GM23338 (cell line): Measurements from ENCODE around the gene FBXO17. TPM values are rescaled to one million over a fixed set of nuclear protein-coding genes. Genes with fewer than 3 reads are reported as not detected.

Source experiments
- ATAC-seq: fragments of 200-7000 bp; cut with Tn5 transposase; 3 replicates; pipeline ENCODE4 v1.9.1; 2020
- DNase-seq: peaks from one replicate; pipeline ENCODE4 v3.0.0-alpha.2; 2015; ENCODE audit warnings: low spot score
- H2AFZ ChIP-seq: fragments of 200-600 bp; sonication (generic); 2 replicates; pipeline ENCODE4 v1.8.0; 2016; ENCODE audit warnings: antibody characterized with exemption, mild to moderate bottlenecking, moderate library complexity
- H3F3A ChIP-seq: fragments of 200-600 bp; sonication (generic); replicated peaks from 2 replicates; pipeline ENCODE4 v1.8.0; 2017; ENCODE audit warnings: antibody characterized with exemption, mixed run types, low read depth
- H3K27ac ChIP-seq: fragments of 200-600 bp; sonication (generic); 2 replicates; pipeline ENCODE4 v1.6.1; 2016; ENCODE audit warnings: low read depth
- H3K27me3 ChIP-seq: fragments of 200-600 bp; sonication (generic); 2 replicates; pipeline ENCODE4 v1.8.0; 2016; ENCODE audit warnings: mild to moderate bottlenecking, mixed run types, moderate library complexity; ENCODE audit not compliant: insufficient read depth
- H3K36me3 ChIP-seq: fragments of 200-600 bp; sonication (generic); 2 replicates; pipeline ENCODE4 v1.8.0; 2016; ENCODE audit warnings: mild to moderate bottlenecking; ENCODE audit not compliant: insufficient read depth
- H3K4me1 ChIP-seq: fragments of 200-600 bp; sonication (generic); 2 replicates; pipeline ENCODE4 v1.8.0; 2016; ENCODE audit warnings: mild to moderate bottlenecking, moderate library complexity; ENCODE audit not compliant: insufficient read depth
- H3K4me2 ChIP-seq: fragments of 200-600 bp; sonication (generic); 2 replicates; pipeline ENCODE4 v1.7.1; 2017; ENCODE audit warnings: mixed run types
- H3K4me3 ChIP-seq: fragments of 200-600 bp; sonication (generic); 2 replicates; pipeline ENCODE4 v1.6.1; 2016; ENCODE audit warnings: mixed run types
- H3K79me2 ChIP-seq: fragments of 200-600 bp; sonication (generic); replicated peaks from 2 replicates; pipeline ENCODE4 v1.8.0; 2017; ENCODE audit warnings: mild to moderate bottlenecking; ENCODE audit not compliant: insufficient read depth
- H3K9me2 ChIP-seq: fragments of 200-600 bp; sonication (generic); 2 replicates; pipeline ENCODE4 v1.8.0; 2017; ENCODE audit not compliant: insufficient read depth
- H4K20me1 ChIP-seq: fragments of 200-600 bp; sonication (generic); replicated peaks from 2 replicates; pipeline ENCODE4 v1.8.0; 2017; ENCODE audit warnings: mild to moderate bottlenecking; ENCODE audit not compliant: insufficient read depth
- H3K27ac Mint-ChIP-seq: 2 replicates; pipeline ENCODE4 v1.8.0; 2020; ENCODE audit warnings: inconsistent platforms, mild to moderate bottlenecking, moderate library complexity, mixed read lengths
- H3K27me3 Mint-ChIP-seq: 3 replicates; pipeline ENCODE4 v1.8.0; 2022; ENCODE audit warnings: low read depth, mild to moderate bottlenecking, moderate library complexity, mixed read lengths, inconsistent platforms; ENCODE audit not compliant: insufficient read depth, poor library complexity
- H3K36me3 Mint-ChIP-seq: 3 replicates; pipeline ENCODE4 v1.8.0; 2021; ENCODE audit warnings: low read depth, mild to moderate bottlenecking, inconsistent platforms, moderate library complexity, mixed read lengths
- H3K4me1 Mint-ChIP-seq: 3 replicates; pipeline ENCODE4 v1.8.0; 2020; ENCODE audit warnings: mild to moderate bottlenecking, inconsistent platforms, mixed read lengths
- H3K4me3 Mint-ChIP-seq: 3 replicates; pipeline ENCODE4 v1.8.0; 2021; ENCODE audit warnings: moderate library complexity, mild to moderate bottlenecking, inconsistent platforms, mixed read lengths
- H3K9me3 Mint-ChIP-seq: 3 replicates; pipeline ENCODE4 v1.8.0; 2020; ENCODE audit warnings: moderate library complexity, mild to moderate bottlenecking, inconsistent platforms, mixed read lengths
- CREB1 ChIP-seq: fragments of 250-450 bp; sonication (Bioruptor Pico); IDR thresholded peaks from 2 replicates; pipeline ENCODE4 v1.5.0; 2020; ENCODE audit warnings: low read depth, mild to moderate bottlenecking, moderate library complexity
- EZH2 ChIP-seq: fragments of 200-600 bp; sonication (generic); IDR thresholded peaks from one replicate; pipeline ENCODE4 v1.8.0; 2017; ENCODE audit warnings: antibody characterized with exemption, mild to moderate bottlenecking, low read depth; ENCODE audit not compliant: unreplicated experiment
- EZH2phosphoT487 ChIP-seq: fragments of 200-600 bp; sonication (generic); IDR thresholded peaks from one replicate; pipeline ENCODE4 v1.8.1; 2018; ENCODE audit warnings: antibody characterized with exemption; ENCODE audit not compliant: unreplicated experiment
- POLR2AphosphoS5 ChIP-seq: IDR thresholded peaks from 2 replicates; pipeline ENCODE4 v1.6.1; 2016; ENCODE audit warnings: antibody characterized with exemption, low read depth
- STAT1 ChIP-seq: IDR thresholded peaks from one replicate; pipeline ENCODE4 v1.6.1; 2016; ENCODE audit warnings: antibody characterized with exemption; ENCODE audit not compliant: unreplicated experiment
- ZNF114 ChIP-seq: fragments of 250-450 bp; sonication (Bioruptor Pico); IDR thresholded peaks from 2 replicates; pipeline ENCODE4 v1.5.0; 2020; ENCODE audit warnings: mild to moderate bottlenecking, moderate library complexity
- ZNF331 ChIP-seq: fragments of 250-450 bp; sonication (Bioruptor Pico); IDR thresholded peaks from 2 replicates; pipeline ENCODE4 v1.5.0; 2020; ENCODE audit warnings: low read depth, mild to moderate bottlenecking, moderate library complexity
- polyA plus RNA-seq: library from polyadenylated mRNA; unstranded; fragments of >200 nt; fragmentation: Nextera tagmentation; extraction: Ambion mirVana; gene quantifications from 2 replicates; pipeline ENCODE4 v1.2.1, GENCODE V29; 2016
- total RNA-seq: library from RNA; depleted of rRNA; stranded (reverse); fragments of >200 nt; shearing (Covaris generic); gene quantifications from 2 replicates; pipeline ENCODE4 v1.2.3, GENCODE V29; 2014
- TF ChIP-seq, protein P1 (sequence below): IDR thresholded peaks from one replicate; pipeline ENCODE4 v1.6.1; 2018; ENCODE audit warnings: antibody characterized with exemption; ENCODE audit not compliant: unreplicated experiment
- TF ChIP-seq, protein P2 (sequence below), 2 experiments: fragments of 200-600 bp in 1 of 2; sonication (generic) in 1 of 2; conservative IDR thresholded peaks; 2 replicates each; pipeline versions ENCODE4 v1.5.1 to v1.6.1; 2016 to 2017; ENCODE audit warnings: antibody characterized with exemption in 2 of 2, low read depth in 2 of 2, mild to moderate bottlenecking in 2 of 2, moderate library complexity in 1 of 2

FBXO17 gene
- total and polyA plus RNA-seq, 2 experiments from 2014 or later = 17.2 to 29.0 TPM

DNA sequence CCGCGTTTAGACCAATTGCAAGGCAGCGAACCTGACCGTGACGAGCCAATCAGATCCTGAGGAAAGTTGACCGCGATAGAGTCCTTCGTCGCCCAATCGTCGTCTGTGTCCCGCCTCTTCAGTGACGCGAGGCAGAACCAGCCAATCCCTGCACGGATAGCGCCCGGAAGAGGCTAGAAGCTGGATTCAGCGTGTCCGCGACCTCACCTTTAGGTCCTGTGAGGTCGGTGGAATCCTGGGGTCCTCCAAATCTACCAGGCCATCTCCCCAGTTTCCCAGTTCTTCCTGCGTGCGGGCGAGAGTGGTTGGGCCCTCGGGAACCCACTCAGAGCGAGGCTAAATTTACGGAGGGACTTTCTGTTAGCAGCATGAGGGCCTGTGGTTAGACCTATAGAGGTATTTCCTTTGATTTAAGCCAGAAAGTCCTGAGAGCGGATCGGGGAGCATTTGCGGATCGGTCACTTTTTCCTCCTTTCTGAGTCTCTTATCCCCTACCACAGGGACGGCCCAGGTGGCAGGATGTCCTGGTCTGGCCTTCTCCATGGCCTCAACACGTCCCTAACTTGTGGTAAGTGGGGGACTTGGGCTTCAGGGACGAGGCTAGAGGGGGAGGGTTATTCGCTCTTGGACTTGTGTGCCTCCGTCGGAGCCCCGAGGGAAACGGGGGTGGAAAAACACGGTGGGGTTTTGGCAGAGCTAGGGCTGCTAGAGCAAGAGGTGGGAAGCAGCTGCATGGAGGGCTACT, 44.6 kb downstream of the FBXO17 start, which contains the start of gene MRPS12:
TSS of gene MRPS12 (plus strand) at position 169 of the 745 bp plus-strand sequence. CDS start at position 520, 351 bp downstream.
- peak within 1 kb of the TSS; percentile 100 for H3K4me3 ChIP-seq
- H2AFZ ChIP-seq = peak within 1 kb of the TSS; percentile 68; the same call in 1 of the 2 replicates
- peaks cover 9% of the 10 kb centered on the region; the same call in 1 of the 2 replicates for H4K20me1 ChIP-seq
- H3K9me3 Mint-ChIP-seq = peaks cover 29% of the 10 kb centered on the region
- peak within 1 kb of the TSS; percentile 100 for H3K4me3 Mint-ChIP-seq
- DNase-seq (peak; percentile 100), ATAC-seq (peak; percentile 96)
- TF ChIP-seq POLR2AphosphoS5 (peak; percentile 91), CREB1 (CRISPR knock-in tag) (peak; percentile 90), STAT1 (no peak), ZNF114 (no peak), EZH2 (no peak), ZNF331 (no peak), EZH2phosphoT487 (no peak)
- TF ChIP-seq, protein P1, sequence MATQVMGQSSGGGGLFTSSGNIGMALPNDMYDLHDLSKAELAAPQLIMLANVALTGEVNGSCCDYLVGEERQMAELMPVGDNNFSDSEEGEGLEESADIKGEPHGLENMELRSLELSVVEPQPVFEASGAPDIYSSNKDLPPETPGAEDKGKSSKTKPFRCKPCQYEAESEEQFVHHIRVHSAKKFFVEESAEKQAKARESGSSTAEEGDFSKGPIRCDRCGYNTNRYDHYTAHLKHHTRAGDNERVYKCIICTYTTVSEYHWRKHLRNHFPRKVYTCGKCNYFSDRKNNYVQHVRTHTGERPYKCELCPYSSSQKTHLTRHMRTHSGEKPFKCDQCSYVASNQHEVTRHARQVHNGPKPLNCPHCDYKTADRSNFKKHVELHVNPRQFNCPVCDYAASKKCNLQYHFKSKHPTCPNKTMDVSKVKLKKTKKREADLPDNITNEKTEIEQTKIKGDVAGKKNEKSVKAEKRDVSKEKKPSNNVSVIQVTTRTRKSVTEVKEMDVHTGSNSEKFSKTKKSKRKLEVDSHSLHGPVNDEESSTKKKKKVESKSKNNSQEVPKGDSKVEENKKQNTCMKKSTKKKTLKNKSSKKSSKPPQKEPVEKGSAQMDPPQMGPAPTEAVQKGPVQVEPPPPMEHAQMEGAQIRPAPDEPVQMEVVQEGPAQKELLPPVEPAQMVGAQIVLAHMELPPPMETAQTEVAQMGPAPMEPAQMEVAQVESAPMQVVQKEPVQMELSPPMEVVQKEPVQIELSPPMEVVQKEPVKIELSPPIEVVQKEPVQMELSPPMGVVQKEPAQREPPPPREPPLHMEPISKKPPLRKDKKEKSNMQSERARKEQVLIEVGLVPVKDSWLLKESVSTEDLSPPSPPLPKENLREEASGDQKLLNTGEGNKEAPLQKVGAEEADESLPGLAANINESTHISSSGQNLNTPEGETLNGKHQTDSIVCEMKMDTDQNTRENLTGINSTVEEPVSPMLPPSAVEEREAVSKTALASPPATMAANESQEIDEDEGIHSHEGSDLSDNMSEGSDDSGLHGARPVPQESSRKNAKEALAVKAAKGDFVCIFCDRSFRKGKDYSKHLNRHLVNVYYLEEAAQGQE = no peak
- TF ChIP-seq, protein P2, sequence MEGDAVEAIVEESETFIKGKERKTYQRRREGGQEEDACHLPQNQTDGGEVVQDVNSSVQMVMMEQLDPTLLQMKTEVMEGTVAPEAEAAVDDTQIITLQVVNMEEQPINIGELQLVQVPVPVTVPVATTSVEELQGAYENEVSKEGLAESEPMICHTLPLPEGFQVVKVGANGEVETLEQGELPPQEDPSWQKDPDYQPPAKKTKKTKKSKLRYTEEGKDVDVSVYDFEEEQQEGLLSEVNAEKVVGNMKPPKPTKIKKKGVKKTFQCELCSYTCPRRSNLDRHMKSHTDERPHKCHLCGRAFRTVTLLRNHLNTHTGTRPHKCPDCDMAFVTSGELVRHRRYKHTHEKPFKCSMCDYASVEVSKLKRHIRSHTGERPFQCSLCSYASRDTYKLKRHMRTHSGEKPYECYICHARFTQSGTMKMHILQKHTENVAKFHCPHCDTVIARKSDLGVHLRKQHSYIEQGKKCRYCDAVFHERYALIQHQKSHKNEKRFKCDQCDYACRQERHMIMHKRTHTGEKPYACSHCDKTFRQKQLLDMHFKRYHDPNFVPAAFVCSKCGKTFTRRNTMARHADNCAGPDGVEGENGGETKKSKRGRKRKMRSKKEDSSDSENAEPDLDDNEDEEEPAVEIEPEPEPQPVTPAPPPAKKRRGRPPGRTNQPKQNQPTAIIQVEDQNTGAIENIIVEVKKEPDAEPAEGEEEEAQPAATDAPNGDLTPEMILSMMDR (conservative IDR thresholded peaks at IDR 0.05; ENCODE audit: low read depth in 2 of 2) = no peak
- H3K27me3 Mint-ChIP-seq = peaks cover 6% of the 10 kb centered on the region
- peaks cover 8% of the 10 kb centered on the region for H3K4me1 ChIP-seq
- peaks cover 4% of the 10 kb centered on the region; the same call in 1 of the 2 replicates for H3F3A ChIP-seq
- peaks cover 8% of the 10 kb centered on the region; the same call in 2 of the 3 replicates for H3K4me1 Mint-ChIP-seq
- H3K36me3 Mint-ChIP-seq = peaks cover 68% of the 10 kb centered on the region
- H3K27me3 ChIP-seq = no peaks in the 10 kb centered on the region
- H3K4me2 ChIP-seq = peak within 1 kb of the TSS; percentile 99
- peaks cover 43% of the 10 kb centered on the region for H3K79me2 ChIP-seq
- peaks cover 10% of the 10 kb centered on the region; the same call in 1 of the 2 replicates for H3K36me3 ChIP-seq
- peak within 1 kb of the TSS; percentile 99 for H3K27ac Mint-ChIP-seq
- no peaks in the 10 kb centered on the region for H3K9me2 ChIP-seq
- H3K27ac ChIP-seq = peak within 1 kb of the TSS; percentile 88
